Breast epithelium (tissue), 3 donors: ENCODE results near the gene FHIT.

Experiments used
- POLR2A ChIP-seq: fragments of 450-650 bp; IDR thresholded peaks from one replicate; pipeline ENCODE4 v1.6.1; 2016; ENCODE audit warnings: antibody characterized with exemption, mild to moderate bottlenecking, moderate library complexity
- TF ChIP-seq, protein P1 (sequence below), 3 donors: fragments of 450-650 bp; IDR thresholded peaks; one replicate each; pipeline ENCODE4 v1.5.1; 2016 to 2017; ENCODE audit warnings: antibody characterized with exemption in 3 of 3, mild to moderate bottlenecking in 3 of 3, moderate library complexity in 3 of 3

DNA sequence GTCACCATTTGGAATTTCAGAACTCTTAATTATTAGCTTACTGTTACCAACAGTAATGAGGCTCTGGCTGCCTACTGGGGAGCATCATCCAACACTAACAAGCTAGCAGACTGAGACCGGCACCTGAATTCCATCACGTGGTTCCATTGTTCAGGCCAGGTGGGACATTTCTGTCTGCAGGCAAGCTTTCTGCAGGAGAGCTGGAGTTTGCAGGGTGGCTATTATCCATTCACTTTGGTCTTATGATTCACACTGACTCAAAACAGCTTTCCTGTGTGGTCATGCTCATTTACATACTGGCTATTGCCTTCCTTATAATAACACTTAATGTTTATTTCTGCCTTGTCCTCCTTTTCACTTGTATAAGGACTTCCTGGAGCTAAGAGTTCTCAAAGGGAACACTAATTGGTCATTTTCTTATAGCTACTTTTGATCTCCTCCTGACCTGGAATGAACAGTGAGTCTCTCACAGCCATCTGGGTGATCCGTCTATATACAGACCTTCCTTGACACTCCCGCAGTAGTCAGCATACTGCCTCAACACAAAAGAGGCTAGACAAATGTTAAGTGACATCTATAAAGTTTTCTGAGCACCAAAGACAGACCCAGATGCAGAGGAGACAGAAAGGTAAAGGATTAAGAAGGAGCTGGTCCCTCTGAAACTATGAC, 695.4 kb downstream of the FHIT start:
- TF ChIP-seq, protein P1, sequence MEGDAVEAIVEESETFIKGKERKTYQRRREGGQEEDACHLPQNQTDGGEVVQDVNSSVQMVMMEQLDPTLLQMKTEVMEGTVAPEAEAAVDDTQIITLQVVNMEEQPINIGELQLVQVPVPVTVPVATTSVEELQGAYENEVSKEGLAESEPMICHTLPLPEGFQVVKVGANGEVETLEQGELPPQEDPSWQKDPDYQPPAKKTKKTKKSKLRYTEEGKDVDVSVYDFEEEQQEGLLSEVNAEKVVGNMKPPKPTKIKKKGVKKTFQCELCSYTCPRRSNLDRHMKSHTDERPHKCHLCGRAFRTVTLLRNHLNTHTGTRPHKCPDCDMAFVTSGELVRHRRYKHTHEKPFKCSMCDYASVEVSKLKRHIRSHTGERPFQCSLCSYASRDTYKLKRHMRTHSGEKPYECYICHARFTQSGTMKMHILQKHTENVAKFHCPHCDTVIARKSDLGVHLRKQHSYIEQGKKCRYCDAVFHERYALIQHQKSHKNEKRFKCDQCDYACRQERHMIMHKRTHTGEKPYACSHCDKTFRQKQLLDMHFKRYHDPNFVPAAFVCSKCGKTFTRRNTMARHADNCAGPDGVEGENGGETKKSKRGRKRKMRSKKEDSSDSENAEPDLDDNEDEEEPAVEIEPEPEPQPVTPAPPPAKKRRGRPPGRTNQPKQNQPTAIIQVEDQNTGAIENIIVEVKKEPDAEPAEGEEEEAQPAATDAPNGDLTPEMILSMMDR (IDR thresholded peaks at IDR 0.05), result no peak
- no peak for TF ChIP-seq POLR2A
